Measurements from ENCODE around the gene CALCOCO1.

- no peak for TF ChIP-seq CTCF (IDR thresholded peaks at IDR 0.05; ENCODE audit: low read depth, low read length)
- no peak for TF ChIP-seq EZH2phosphoT487 (IDR thresholded peaks at IDR 0.05; ENCODE audit: low read depth)
Measured at GRCh38 chr12:53722450-53723041, 4.7 kb downstream of the CALCOCO1 start.

Measured in OCI-LY3 (cell line).